Measurements from ENCODE around the gene PSME3. TPM values are rescaled to one million over a fixed set of nuclear protein-coding genes. Genes with fewer than 3 reads are reported as not detected.
"Not testable (repeated sequence)": the region's sequence is repeated elsewhere in the genome, so short reads cannot be mapped to it uniquely, and the experiment has no call there.

PSME3 gene
- total RNA-seq, 1 experiment from 2014 or later: 163 TPM

GRCh38 chr17:42856516-42856915 lies 23.3 kb downstream of the PSME3 start:
- RAD21 ChIA-PET (ENCODE audit: low non-redundant PET in 1 of 2, low total read pairs in 2 of 2, uncharacterized antibody in 2 of 2, unreplicated experiment in 2 of 2); CTCF ChIA-PET: not testable (repeated sequence)

DNA sequence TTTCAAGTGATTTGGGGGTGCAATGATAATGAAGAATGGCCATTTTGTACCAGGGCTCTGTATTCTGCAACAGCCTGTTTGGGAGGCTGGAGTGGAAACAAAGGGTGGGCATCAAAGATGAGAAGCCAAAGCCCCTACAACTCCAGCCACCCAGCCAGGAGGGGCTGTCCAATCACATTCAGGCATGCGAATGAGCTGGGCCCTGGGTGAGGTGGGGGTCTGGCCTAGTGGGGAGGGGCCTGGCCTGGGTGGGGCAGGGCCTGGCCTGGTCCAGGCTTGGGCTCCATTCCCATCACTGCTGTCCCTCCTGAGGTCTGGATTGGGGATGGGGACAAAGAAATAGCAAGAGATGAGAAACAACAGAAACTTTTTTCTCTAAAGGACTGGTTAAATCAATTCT lies 24.2 kb downstream of the PSME3 start:
- H3K9ac ChIP-seq (ENCODE audit: low read length): no peak overlapping the region
- ChIA-PET CTCF (no interaction called here), RAD21 (ENCODE audit: low non-redundant PET in 1 of 2, low total read pairs in 2 of 2, uncharacterized antibody in 2 of 2, unreplicated experiment in 2 of 2) (no interaction called here), POLR2A (no interaction called here)
- no peaks in the 10 kb centered on the region for H3K9me3 ChIP-seq (ENCODE audit: control insufficient read depth in 1 of 2, insufficient read depth in 1 of 2, low read depth in 1 of 2, low read length in 2 of 2)
- no peaks in the 10 kb centered on the region for H3K27me3 ChIP-seq (ENCODE audit: insufficient read depth, low read length)
- no TSS peak for BruUV-seq (replicated peaks)
- no peaks in the 10 kb centered on the region for H3K36me3 ChIP-seq (ENCODE audit: control insufficient read depth in 1 of 2, insufficient read depth in 2 of 2, low read length in 2 of 2)
- no peaks in the 10 kb centered on the region for H4K20me1 ChIP-seq (ENCODE audit: insufficient read depth)
- DNase-seq (ENCODE audit: low read depth, low spot score) (no peak), ATAC-seq (no peak)
- H3K27ac ChIP-seq (ENCODE audit: low read depth, low read length): no peak overlapping the region
- no peak overlapping the region for H3K4me3 ChIP-seq (replicated peaks in 1 of 2; ENCODE audit: low read depth in 1 of 2, low read length in 2 of 2)
- TF ChIP-seq CBX3 (IDR thresholded peaks at IDR 0.05; ENCODE audit: low read depth) (no peak), EZH2phosphoT487 (IDR thresholded peaks at IDR 0.05; ENCODE audit: borderline replicate concordance) (no peak), SIN3A (IDR thresholded peaks at IDR 0.05; ENCODE audit: low read depth) (no peak), POLR2AphosphoS5 (IDR thresholded peaks at IDR 0.05; ENCODE audit: low read depth, low read length) (no peak), REST (IDR thresholded peaks at IDR 0.05; ENCODE audit: low read depth) (no peak), SRF (IDR thresholded peaks at IDR 0.05; ENCODE audit: low read depth) (no peak), TCF7L2 (IDR thresholded peaks at IDR 0.05; ENCODE audit: borderline replicate concordance, extremely low read depth, insufficient read depth, insufficient read length) (no peak), ELF1 (IDR thresholded peaks at IDR 0.05; ENCODE audit: borderline replicate concordance, low read depth) (no peak)
- TF ChIP-seq, protein P1, sequence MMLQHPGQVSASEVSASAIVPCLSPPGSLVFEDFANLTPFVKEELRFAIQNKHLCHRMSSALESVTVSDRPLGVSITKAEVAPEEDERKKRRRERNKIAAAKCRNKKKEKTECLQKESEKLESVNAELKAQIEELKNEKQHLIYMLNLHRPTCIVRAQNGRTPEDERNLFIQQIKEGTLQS (IDR thresholded peaks at IDR 0.05): no peak
- TF ChIP-seq, protein P2, sequence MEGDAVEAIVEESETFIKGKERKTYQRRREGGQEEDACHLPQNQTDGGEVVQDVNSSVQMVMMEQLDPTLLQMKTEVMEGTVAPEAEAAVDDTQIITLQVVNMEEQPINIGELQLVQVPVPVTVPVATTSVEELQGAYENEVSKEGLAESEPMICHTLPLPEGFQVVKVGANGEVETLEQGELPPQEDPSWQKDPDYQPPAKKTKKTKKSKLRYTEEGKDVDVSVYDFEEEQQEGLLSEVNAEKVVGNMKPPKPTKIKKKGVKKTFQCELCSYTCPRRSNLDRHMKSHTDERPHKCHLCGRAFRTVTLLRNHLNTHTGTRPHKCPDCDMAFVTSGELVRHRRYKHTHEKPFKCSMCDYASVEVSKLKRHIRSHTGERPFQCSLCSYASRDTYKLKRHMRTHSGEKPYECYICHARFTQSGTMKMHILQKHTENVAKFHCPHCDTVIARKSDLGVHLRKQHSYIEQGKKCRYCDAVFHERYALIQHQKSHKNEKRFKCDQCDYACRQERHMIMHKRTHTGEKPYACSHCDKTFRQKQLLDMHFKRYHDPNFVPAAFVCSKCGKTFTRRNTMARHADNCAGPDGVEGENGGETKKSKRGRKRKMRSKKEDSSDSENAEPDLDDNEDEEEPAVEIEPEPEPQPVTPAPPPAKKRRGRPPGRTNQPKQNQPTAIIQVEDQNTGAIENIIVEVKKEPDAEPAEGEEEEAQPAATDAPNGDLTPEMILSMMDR (IDR thresholded peaks at IDR 0.05 in 2 of 3, conservative IDR thresholded peaks at IDR 0.05 in 1 of 3; ENCODE audit: borderline replicate concordance in 1 of 3, insufficient read depth in 1 of 3, low read depth in 2 of 3, low read length in 2 of 3): no peak
- H3K4me1 ChIP-seq (ENCODE audit: control insufficient read depth in 1 of 2, insufficient read depth in 2 of 2, low read length in 2 of 2): no peaks in the 10 kb centered on the region
- no peaks in the 10 kb centered on the region for H3K79me2 ChIP-seq (ENCODE audit: insufficient read depth, low read length)
- no peak overlapping the region for H2AFZ ChIP-seq (ENCODE audit: low read depth, low read length, poor library complexity, severe bottlenecking)
- no peaks in the 10 kb centered on the region for H3K9me2 ChIP-seq (ENCODE audit: insufficient read depth)
- no peak overlapping the region for H3K4me2 ChIP-seq (ENCODE audit: low read length)
- intact Hi-C loops (cut with micrococcal nuclease): no loop called here

More at GRCh38 chr17:42856516-42856915, 23.3 kb downstream of the PSME3 start:
- H2AFZ ChIP-seq (ENCODE audit: low read depth, low read length, poor library complexity, severe bottlenecking); intact Hi-C loops (cut with micrococcal nuclease); POLR2A ChIA-PET; DNase-seq (ENCODE audit: low read depth, low spot score); H3K9me3 ChIP-seq (ENCODE audit: control insufficient read depth in 1 of 2, insufficient read depth in 1 of 2, low read depth in 1 of 2, low read length in 2 of 2); H3K27me3 ChIP-seq (ENCODE audit: insufficient read depth, low read length); H4K20me1 ChIP-seq (ENCODE audit: insufficient read depth); ATAC-seq; H3K9ac ChIP-seq (ENCODE audit: low read length); H3K27ac ChIP-seq (ENCODE audit: low read depth, low read length); H3K4me1 ChIP-seq (ENCODE audit: control insufficient read depth in 1 of 2, insufficient read depth in 2 of 2, low read length in 2 of 2); H3K36me3 ChIP-seq (ENCODE audit: control insufficient read depth in 1 of 2, insufficient read depth in 2 of 2, low read length in 2 of 2); H3K9me2 ChIP-seq (ENCODE audit: insufficient read depth); H3K79me2 ChIP-seq (ENCODE audit: insufficient read depth, low read length); BruUV-seq (replicated peaks); H3K4me3 ChIP-seq (replicated peaks in 1 of 2; ENCODE audit: low read depth in 1 of 2, low read length in 2 of 2); H3K4me2 ChIP-seq (ENCODE audit: low read length): not testable (repeated sequence)
